A549 (cell line): ENCODE data around the gene CCDC73. TPM values are rescaled to one million over a fixed set of nuclear protein-coding genes. Genes with fewer than 3 reads are reported as not detected.

Experiments
- ATAC-seq, 2 experiments: fragments of 200-7000 bp in 1 of 2; fragments of >200 bp in 1 of 2; cut with Nextera tagmentation in 1 of 2; cut with Tn5 transposase in 1 of 2; 3 replicates each; pipeline versions ENCODE4 v1.8.0 to v1.9.1; 2018 to 2020; ENCODE audit warnings: mild to moderate bottlenecking in 1 of 2, moderate library complexity in 1 of 2
- CTCF ChIA-PET: fragments of 300-600 bp; sonication (Branson Sonifier 250); formaldehyde crosslinking; extraction: SDS; loops from one replicate; lab custom pipeline; 2021; ENCODE audit warnings: antibody characterized with exemption, inconsistent platforms; lab: Yijun Ruan, JAX
- POLR2A ChIA-PET: fragments of 350-600 bp; formaldehyde crosslinking; extraction: SDS; loops from one replicate; lab custom pipeline; 2021; ENCODE audit warnings: antibody characterized with exemption, inconsistent platforms; lab: Yijun Ruan, JAX
- DNase-seq, 2 experiments: peaks; one replicate each; pipeline versions ENCODE4 v3.0.0 to v3.0.0-alpha.2; 2011 to 2016; ENCODE audit warnings: low read depth in 1 of 2, low spot score in 1 of 2
- FAIRE-seq: peaks from 2 replicates; lab custom pipeline; 2011; peaks lifted over from hg19 to GRCh38; lab: Jason Lieb, UNC
- H3K27ac ChIP-seq, 2 experiments: fragments of >200 bp; sonication (Bioruptor Twin); formaldehyde crosslinking; 3 replicates each; pipeline ENCODE4 v1.5.1; 2016 to 2017
- H3K4me1 ChIP-seq: fragments of >200 bp; sonication (Bioruptor Twin); formaldehyde crosslinking; 3 replicates; pipeline ENCODE4 v1.6.1; 2016
- H3K4me2 ChIP-seq: fragments of >200 bp; sonication (Bioruptor Twin); formaldehyde crosslinking; 3 replicates; pipeline ENCODE4 v1.6.1; 2016
- H3K4me3 ChIP-seq: fragments of >200 bp; sonication (Bioruptor Twin); formaldehyde crosslinking; 3 replicates; pipeline ENCODE4 v1.5.1; 2016
- H3K9me3 ChIP-seq: fragments of >200 bp; sonication (Bioruptor Twin); formaldehyde crosslinking; 3 replicates; pipeline ENCODE4 v1.6.1; 2016
- CBX2 ChIP-seq: fragments of 200-600 bp; sonication (generic); IDR thresholded peaks from 2 replicates; pipeline ENCODE4 v1.6.1; 2016; ENCODE audit warnings: low read depth, mild to moderate bottlenecking, borderline replicate concordance
- CBX8 ChIP-seq: fragments of 200-600 bp; sonication (generic); IDR thresholded peaks from 2 replicates; pipeline ENCODE4 v1.6.1; 2016
- CEBPB ChIP-seq, 2 experiments: fragments of >200 bp in 1 of 2; sonication (Bioruptor Twin) in 1 of 2; formaldehyde crosslinking in 1 of 2; IDR thresholded peaks; 2 replicates each; pipeline ENCODE4 v1.6.1; 2012 to 2016
- E2F6 ChIP-seq: IDR thresholded peaks from 2 replicates; pipeline ENCODE4 v1.6.1; 2012; ENCODE audit warnings: low read depth, borderline replicate concordance
- EHF ChIP-seq: fragments of 250-450 bp; sonication (Bioruptor Pico); IDR thresholded peaks from 2 replicates; pipeline ENCODE4 v1.5.0; 2020; ENCODE audit warnings: mild to moderate bottlenecking
- EHMT2 ChIP-seq: fragments of 200-600 bp; sonication (generic); IDR thresholded peaks from 2 replicates; pipeline ENCODE4 v1.6.1; 2016; ENCODE audit warnings: antibody characterized with exemption, low read depth, mild to moderate bottlenecking, moderate library complexity
- EP300 ChIP-seq, 2 experiments: fragments of >200 bp; sonication (Bioruptor Twin); formaldehyde crosslinking; IDR thresholded peaks; 2 replicates in 1 of 2; 3 replicates in 1 of 2; pipeline ENCODE4 v1.6.1; 2016 to 2017
- ESRRA ChIP-seq: fragments of 150-350 bp; IDR thresholded peaks from 2 replicates; pipeline ENCODE4 v1.6.1; 2014; ENCODE audit warnings: mild to moderate bottlenecking, low read length, borderline replicate concordance
- FOSL2 ChIP-seq, 2 experiments: fragments of 450-650 bp in 1 of 2; fragments of >200 bp in 1 of 2; sonication (Bioruptor Twin) in 1 of 2; formaldehyde crosslinking; IDR thresholded peaks; 2 replicates each; pipeline versions ENCODE4 v1.5.0 to v1.6.1; 2016 to 2020; ENCODE audit warnings: mild to moderate bottlenecking in 1 of 2, moderate library complexity in 1 of 2
- FOXS1 ChIP-seq: fragments of 250-450 bp; sonication (Bioruptor Pico); IDR thresholded peaks from 2 replicates; pipeline ENCODE4 v1.5.0; 2020; ENCODE audit warnings: mild to moderate bottlenecking, moderate library complexity
- GATA3 ChIP-seq: IDR thresholded peaks from 2 replicates; pipeline ENCODE4 v1.6.1; 2012; ENCODE audit warnings: borderline replicate concordance
- HEYL ChIP-seq: fragments of 250-450 bp; sonication (Bioruptor Pico); IDR thresholded peaks from 2 replicates; pipeline ENCODE4 v1.8.0; 2021; ENCODE audit warnings: mild to moderate bottlenecking, moderate library complexity
- HOXB13 ChIP-seq: fragments of 250-450 bp; sonication (Bioruptor Pico); IDR thresholded peaks from 2 replicates; pipeline ENCODE4 v1.5.0; 2020; ENCODE audit warnings: low read depth, mild to moderate bottlenecking, moderate library complexity
- HOXB5 ChIP-seq: fragments of 250-450 bp; sonication (Bioruptor Pico); IDR thresholded peaks from 2 replicates; pipeline ENCODE4 v1.5.0; 2020; ENCODE audit warnings: mild to moderate bottlenecking, moderate library complexity
- JUN ChIP-seq, 2 experiments: fragments of >200 bp; sonication (Bioruptor Twin); formaldehyde crosslinking; IDR thresholded peaks; 2 replicates in 1 of 2; 3 replicates in 1 of 2; pipeline ENCODE4 v1.6.1; 2016 to 2017
- KDM1A ChIP-seq: fragments of 200-600 bp; sonication (generic); IDR thresholded peaks from 2 replicates; pipeline ENCODE4 v1.6.1; 2016; ENCODE audit warnings: low read depth, mild to moderate bottlenecking
- MAFK ChIP-seq: fragments of 450-650 bp; IDR thresholded peaks from 2 replicates; pipeline ENCODE4 v1.6.1; 2014; ENCODE audit not compliant: partially characterized antibody
- MAX ChIP-seq: IDR thresholded peaks from 2 replicates; pipeline ENCODE4 v1.6.1; 2012
- MAZ ChIP-seq: fragments of 150-350 bp; IDR thresholded peaks from 2 replicates; pipeline ENCODE4 v1.6.1; 2014; ENCODE audit warnings: antibody characterized with exemption, low read depth, low read length, borderline replicate concordance
- NFE2L2 ChIP-seq: fragments of 150-350 bp; conservative IDR thresholded peaks from 2 replicates; pipeline ENCODE4 v1.6.1; 2014; ENCODE audit warnings: low read length
- NR3C1 ChIP-seq: fragments of >200 bp; sonication (Bioruptor Twin); formaldehyde crosslinking; IDR thresholded peaks from 3 replicates; pipeline ENCODE4 v1.6.1; 2017
- RARB ChIP-seq: fragments of 250-450 bp; sonication (Bioruptor Pico); IDR thresholded peaks from 2 replicates; pipeline ENCODE4 v1.8.0; 2021; ENCODE audit warnings: mild to moderate bottlenecking, moderate library complexity
- ZC3H11A ChIP-seq: fragments of 450-650 bp; IDR thresholded peaks from 2 replicates; pipeline ENCODE4 v1.6.1; 2014; ENCODE audit warnings: antibody characterized with exemption, mild to moderate bottlenecking
- ZFP36 ChIP-seq: fragments of 450-650 bp; IDR thresholded peaks from 2 replicates; pipeline ENCODE4 v1.6.1; 2014; ENCODE audit warnings: borderline replicate concordance; ENCODE audit not compliant: partially characterized antibody
- ZSCAN20 ChIP-seq: fragments of 250-450 bp; sonication (Bioruptor Pico); IDR thresholded peaks from 2 replicates; pipeline ENCODE4 v1.8.0; 2022; ENCODE audit warnings: mild to moderate bottlenecking, moderate library complexity
- WGBS: methylation state at CpG from one replicate; pipeline ENCODE4 v1.1.6; 2017; ENCODE audit errors: missing lambda C conversion rate; 5-methylcytosine and 5-hydroxymethylcytosine counted together
- polyA plus RNA-seq, 4 experiments: library from polyadenylated mRNA; depleted of rRNA in 3 of 4; stranded (reverse); fragments of >200 nt; fragmentation: RNase III in 1 of 4; extraction: RNeasy Plus Mini Kit Qiagen cat#74134 plus additional on column Dnase treatment in 1 of 4; gene quantifications; 2 replicates in 3 of 4; 3 replicates in 1 of 4; pipeline ENCODE4 v1.2.3, GENCODE V29; 2011 to 2017
- TF ChIP-seq, protein P1 (sequence below): fragments of >200 bp; sonication (Bioruptor Twin); formaldehyde crosslinking; IDR thresholded peaks from 2 replicates; pipeline ENCODE4 v1.6.1; 2016
- TF ChIP-seq, protein P2 (sequence below): fragments of >200 bp; sonication (Bioruptor Twin); formaldehyde crosslinking; IDR thresholded peaks from 3 replicates; pipeline ENCODE4 v1.6.1; 2016

CCDC73 gene
- polyA plus RNA-seq, 2 of the 4 experiments (the other 2 are of a cell fraction): 0.03 TPM; not detected in 1

DNA sequence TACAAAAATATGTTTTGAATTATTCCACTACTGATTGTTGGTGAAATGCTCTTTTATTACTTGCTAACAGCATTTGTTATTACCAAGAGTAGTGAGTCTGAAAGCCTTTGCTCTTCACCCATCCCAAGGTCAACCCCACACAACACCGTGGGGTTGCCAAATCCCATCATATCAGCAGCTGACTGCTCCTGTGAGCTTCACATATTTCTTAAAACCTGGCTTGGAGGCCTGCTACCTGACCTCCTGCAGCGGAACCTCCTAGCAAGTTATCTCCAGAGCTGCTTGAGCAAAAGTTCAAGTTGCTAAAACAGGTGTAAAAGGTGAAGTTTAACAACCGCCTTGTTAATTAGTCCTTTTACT is 230.9 kb downstream of the CCDC73 start:
- CTCF ChIA-PET: interaction anchor here (1.4 kb wide), 1 partner anchor 20 kb away, joined by 3 read pairs; the partner anchor contains the start of gene EIF3M
- WGBS: 65% methylated on average over 3 of the region's 3 CpGs
- no peak for FAIRE-seq

GRCh38 chr11:32562839-32563599 is 231.4 kb downstream of the CCDC73 start:
- 76% methylated on average over 10 of the region's 10 CpGs for WGBS
- CTCF ChIA-PET: interaction anchor here (0.6 to 1.4 kb wide), 3 partner anchors 12 to 20 kb away, joined by 3 read pairs; partner anchors contain the start of gene EIF3M
- Histone ChIP-seq H3K9me3 (no peaks in the 10 kb centered on the region), H3K4me3 (no peak overlapping the region), H3K27ac (no peak overlapping the region), H3K4me2 (no peak overlapping the region), H3K4me1 (no peaks in the 10 kb centered on the region)
- FAIRE-seq (no peak), ATAC-seq (no peak), DNase-seq (no peak)
- POLR2A ChIA-PET: no interaction called here
- TF ChIP-seq, protein P1, sequence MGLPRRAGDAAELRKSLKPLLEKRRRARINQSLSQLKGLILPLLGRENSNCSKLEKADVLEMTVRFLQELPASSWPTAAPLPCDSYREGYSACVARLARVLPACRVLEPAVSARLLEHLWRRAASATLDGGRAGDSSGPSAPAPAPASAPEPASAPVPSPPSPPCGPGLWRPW: no peak
- TF ChIP-seq MAX: no peak
- no peak for TF ChIP-seq HOXB5 (CRISPR knock-in tag)
- TF ChIP-seq EHF (CRISPR knock-in tag): no peak
- TF ChIP-seq HEYL: no peak
- TF ChIP-seq NFE2L2: no peak
- no peak for TF ChIP-seq ZFP36
- TF ChIP-seq CBX2: no peak
- no peak for TF ChIP-seq EHMT2
- no peak for TF ChIP-seq EP300 (IDR thresholded peaks at IDR 0.05)
- TF ChIP-seq FOXS1 (CRISPR knock-in tag): no peak
- no peak for TF ChIP-seq KDM1A
- TF ChIP-seq JUN (IDR thresholded peaks at IDR 0.05): no peak
- no peak for TF ChIP-seq MAFK

More for the DNA sequence above, 230.9 kb downstream of the CCDC73 start:
- DNase-seq: no peak
- Histone ChIP-seq H3K9me3 (no peaks in the 10 kb centered on the region), H3K27ac (no peak overlapping the region), H3K4me1 (no peaks in the 10 kb centered on the region), H3K4me3 (no peak overlapping the region), H3K4me2 (no peak overlapping the region)
- no peak for ATAC-seq
- POLR2A ChIA-PET: no interaction called here
- TF ChIP-seq E2F6: no peak
- no peak for TF ChIP-seq RARB (CRISPR knock-in tag)
- TF ChIP-seq, protein P1: no peak
- no peak for TF ChIP-seq CBX8
- TF ChIP-seq NR3C1: no peak
- no peak for TF ChIP-seq ZC3H11A
- TF ChIP-seq GATA3: no peak
- TF ChIP-seq FOXS1 (CRISPR knock-in tag): no peak
- no peak for TF ChIP-seq CEBPB (IDR thresholded peaks at IDR 0.05)
- no peak for TF ChIP-seq ZSCAN20 (CRISPR knock-in tag)
- no peak for TF ChIP-seq FOSL2 (IDR thresholded peaks at IDR 0.05)
- no peak for TF ChIP-seq FOSL2 (CRISPR knock-in tag; IDR thresholded peaks at IDR 0.05)
- TF ChIP-seq, protein P2, sequence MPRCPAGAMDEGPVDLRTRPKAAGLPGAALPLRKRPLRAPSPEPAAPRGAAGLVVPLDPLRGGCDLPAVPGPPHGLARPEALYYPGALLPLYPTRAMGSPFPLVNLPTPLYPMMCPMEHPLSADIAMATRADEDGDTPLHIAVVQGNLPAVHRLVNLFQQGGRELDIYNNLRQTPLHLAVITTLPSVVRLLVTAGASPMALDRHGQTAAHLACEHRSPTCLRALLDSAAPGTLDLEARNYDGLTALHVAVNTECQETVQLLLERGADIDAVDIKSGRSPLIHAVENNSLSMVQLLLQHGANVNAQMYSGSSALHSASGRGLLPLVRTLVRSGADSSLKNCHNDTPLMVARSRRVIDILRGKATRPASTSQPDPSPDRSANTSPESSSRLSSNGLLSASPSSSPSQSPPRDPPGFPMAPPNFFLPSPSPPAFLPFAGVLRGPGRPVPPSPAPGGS: no peak
- TF ChIP-seq HOXB13: no peak
- TF ChIP-seq MAZ: no peak
- no peak for TF ChIP-seq ESRRA
